GM13976 (cell line): ENCODE results near the gene FNIP2.

Experiments
- DNase-seq: peaks from one replicate; pipeline ENCODE4 v3.0.0; 2012; ENCODE audit warnings: low spot score
- in situ Hi-C: fragments of 300-500 bp; cut with MboI; formaldehyde crosslinking; loops from one replicate; pipeline ENCODE4 v1.12.0; 2022; ENCODE audit warnings: low sequenced_read_pairs, mixed read lengths, inconsistent platforms; ENCODE audit not compliant: unreplicated experiment
- TF ChIP-seq, protein P1 (sequence below): IDR thresholded peaks from 2 replicates; pipeline ENCODE4 v1.5.1; 2012; ENCODE audit warnings: borderline replicate concordance, mild to moderate bottlenecking; ENCODE audit not compliant: insufficient read depth; ENCODE audit errors: extremely low read depth, missing control alignments, control extremely low read depth

FNIP2 gene

DNA sequence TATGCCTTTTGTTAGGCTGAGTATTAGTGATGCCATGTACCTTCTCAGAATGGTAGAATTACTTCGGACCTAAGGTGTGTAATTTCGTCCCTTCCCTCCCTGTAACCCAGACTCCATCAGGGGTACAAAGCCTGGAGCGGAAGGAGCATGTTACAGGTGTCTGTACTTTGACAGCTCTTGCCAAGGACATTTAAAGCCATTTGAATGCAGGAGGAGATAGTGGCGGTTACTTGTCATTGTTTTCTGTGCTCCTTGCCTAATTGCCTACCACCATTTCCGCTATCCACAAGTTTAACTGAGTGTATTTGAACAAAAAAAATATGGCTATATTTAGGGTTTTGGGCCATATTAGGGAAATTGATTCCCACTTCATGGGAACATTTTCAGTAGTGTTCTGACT is 1.8 kb downstream of the FNIP2 start:
- TF ChIP-seq, protein P1, sequence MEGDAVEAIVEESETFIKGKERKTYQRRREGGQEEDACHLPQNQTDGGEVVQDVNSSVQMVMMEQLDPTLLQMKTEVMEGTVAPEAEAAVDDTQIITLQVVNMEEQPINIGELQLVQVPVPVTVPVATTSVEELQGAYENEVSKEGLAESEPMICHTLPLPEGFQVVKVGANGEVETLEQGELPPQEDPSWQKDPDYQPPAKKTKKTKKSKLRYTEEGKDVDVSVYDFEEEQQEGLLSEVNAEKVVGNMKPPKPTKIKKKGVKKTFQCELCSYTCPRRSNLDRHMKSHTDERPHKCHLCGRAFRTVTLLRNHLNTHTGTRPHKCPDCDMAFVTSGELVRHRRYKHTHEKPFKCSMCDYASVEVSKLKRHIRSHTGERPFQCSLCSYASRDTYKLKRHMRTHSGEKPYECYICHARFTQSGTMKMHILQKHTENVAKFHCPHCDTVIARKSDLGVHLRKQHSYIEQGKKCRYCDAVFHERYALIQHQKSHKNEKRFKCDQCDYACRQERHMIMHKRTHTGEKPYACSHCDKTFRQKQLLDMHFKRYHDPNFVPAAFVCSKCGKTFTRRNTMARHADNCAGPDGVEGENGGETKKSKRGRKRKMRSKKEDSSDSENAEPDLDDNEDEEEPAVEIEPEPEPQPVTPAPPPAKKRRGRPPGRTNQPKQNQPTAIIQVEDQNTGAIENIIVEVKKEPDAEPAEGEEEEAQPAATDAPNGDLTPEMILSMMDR = no peak
- no peak for DNase-seq
- in situ Hi-C loops = no loop called here

DNA sequence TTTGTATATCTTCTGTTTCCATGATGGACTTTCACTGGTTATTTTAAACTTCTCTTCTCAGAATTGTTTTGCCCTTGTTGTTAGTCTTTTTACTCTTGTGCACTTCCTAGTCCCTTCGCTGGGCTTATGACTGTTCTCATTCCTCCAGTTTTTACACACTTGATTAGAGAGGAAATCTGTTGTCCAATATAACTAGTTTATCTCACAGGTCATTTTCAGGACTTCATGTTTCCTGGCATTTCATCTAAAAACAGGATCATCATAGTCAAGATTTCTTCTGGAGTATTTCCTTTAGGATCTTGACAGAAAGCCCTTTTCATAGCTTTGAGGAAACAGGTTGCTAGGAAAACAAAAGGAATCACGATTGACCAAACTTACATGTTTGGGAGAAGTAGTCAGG is 3.0 kb downstream of the FNIP2 start:
- TF ChIP-seq, protein P1 = no peak
- in situ Hi-C loops = no loop called here
- no peak for DNase-seq

- in situ Hi-C loops = no loop called here
- TF ChIP-seq, protein P1 = no peak
- no peak for DNase-seq
Observed at GRCh38 chr4:158775091-158775651, 6.3 kb downstream of the FNIP2 start.

- no peak for DNase-seq
- in situ Hi-C loops = no loop called here
- TF ChIP-seq, protein P1 = no peak
Observed at GRCh38 chr4:158776106-158776505, 7.3 kb downstream of the FNIP2 start.

- TF ChIP-seq, protein P1 = no peak
- no peak for DNase-seq
- in situ Hi-C loops = no loop called here
Observed at GRCh38 chr4:158777423-158778155, 8.8 kb downstream of the FNIP2 start.

GRCh38 chr4:158778156-158778711 is 9.4 kb downstream of the FNIP2 start:
- in situ Hi-C loops = no loop called here
- TF ChIP-seq, protein P1 = no peak
- DNase-seq = peak; percentile 45
